Measurements from ENCODE around the gene ELP1.

DNA sequence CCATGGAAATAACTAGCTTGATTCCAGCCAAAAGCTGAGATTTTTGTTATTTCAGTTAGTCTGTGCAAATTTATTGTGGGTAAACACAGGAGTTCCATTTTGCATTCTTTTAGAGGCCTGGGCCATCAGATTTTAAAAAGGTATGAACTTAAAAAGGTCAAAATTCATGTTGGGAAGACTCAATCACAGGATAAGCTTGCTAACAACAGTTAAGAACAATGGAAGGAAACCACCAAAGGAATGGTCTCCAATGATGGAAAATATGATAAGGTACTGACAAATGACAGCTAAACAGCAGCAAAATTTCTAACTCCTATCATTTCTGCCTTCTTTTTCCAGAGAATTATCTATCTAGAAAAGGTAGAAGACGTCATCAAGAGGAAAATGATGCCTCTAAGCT is 16.2 kb upstream of the ELP1 start:
- TF ChIP-seq ZNF274 (IDR thresholded peaks at IDR 0.05; ENCODE audit: low read depth, low read length), result no peak
- no peak for TF ChIP-seq YY1 (IDR thresholded peaks at IDR 0.05; ENCODE audit: insufficient read depth, insufficient read length)
